ENCODE results near the gene ACSL5. TPM values are rescaled to one million over a fixed set of nuclear protein-coding genes. Genes with fewer than 3 reads are reported as not detected.

ACSL5 gene
- total RNA-seq, 1 experiment from 2014 or later, result not detected

DNA sequence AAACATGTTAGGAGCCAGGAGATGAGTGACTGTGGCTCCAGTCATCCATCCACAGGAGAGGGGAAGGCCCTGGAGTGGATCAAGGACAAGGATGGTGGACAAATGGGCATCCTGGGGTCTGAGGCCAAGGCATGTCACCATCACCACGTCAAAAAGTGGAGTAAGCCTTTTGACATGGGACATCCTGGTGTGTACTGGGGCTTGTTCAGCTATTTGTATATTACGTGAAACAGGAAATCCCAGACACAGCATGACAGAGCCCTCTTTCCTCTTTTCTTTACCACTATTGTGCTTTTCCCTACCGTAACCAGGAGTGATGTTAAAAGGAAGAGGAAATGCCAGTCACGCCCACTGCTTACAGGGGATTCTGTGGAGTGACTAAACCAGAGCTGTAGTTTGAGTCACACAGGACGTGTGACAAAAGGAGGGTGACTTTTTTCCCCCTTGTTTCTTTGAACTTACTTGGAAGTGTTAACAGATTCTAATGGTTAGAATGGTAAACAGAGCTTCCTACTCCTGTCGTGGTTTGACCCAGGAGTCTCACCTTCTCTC lies 15.4 kb downstream of the ACSL5 start:
- Histone ChIP-seq H3K27me3 (ENCODE audit: insufficient read depth, low read length) (no peaks in the 10 kb centered on the region), H2BK5ac (ENCODE audit: insufficient read length, low read length) (no peak overlapping the region), H2BK12ac (ENCODE audit: insufficient read length, low read depth, low read length) (no peak overlapping the region), H3K79me1 (ENCODE audit: insufficient read depth, low read depth, low read length, poor library complexity, severe bottlenecking) (no peaks in the 10 kb centered on the region), H2BK15ac (ENCODE audit: low read depth, low read length) (no peak overlapping the region), H3K9ac (ENCODE audit: extremely low read depth, insufficient read length, low read length) (no peak overlapping the region), H2AFZ (ENCODE audit: low read length) (no peak overlapping the region), H3K56ac (ENCODE audit: insufficient read length, low read depth, low read length) (no peak overlapping the region), H3K4me2 (ENCODE audit: insufficient read depth, insufficient read length, low read length) (no peak overlapping the region), H3K14ac (ENCODE audit: insufficient read depth, low read length) (no peak overlapping the region), H3K27ac (ENCODE audit: insufficient read length, low read depth, low read length) (no peak overlapping the region), H3K18ac (ENCODE audit: insufficient read length, low read depth, low read length) (no peak overlapping the region), H4K91ac (ENCODE audit: insufficient read length, low read depth, low read length) (no peak overlapping the region), H3K23me2 (ENCODE audit: insufficient read length, low read depth, low read length, poor library complexity, severe bottlenecking) (no peaks in the 10 kb centered on the region), H3K9me3 (ENCODE audit: control insufficient read depth, low read depth, low read length) (no peaks in the 10 kb centered on the region), H3K23ac (ENCODE audit: insufficient read length, low read depth, low read length) (no peak overlapping the region), H3K79me2 (ENCODE audit: insufficient read depth, low read length) (no peaks in the 10 kb centered on the region), H2AK5ac (ENCODE audit: insufficient read length, low read length) (no peak overlapping the region), H3K4ac (ENCODE audit: low read depth, low read length) (no peak overlapping the region), H3T11ph (ENCODE audit: low read length) (no peak overlapping the region), H4K8ac (replicated peaks; ENCODE audit: insufficient read length, low read depth, low read length) (no peak overlapping the region), H2BK120ac (ENCODE audit: low read depth, low read length, poor library complexity, severe bottlenecking) (no peak overlapping the region), H3K4me1 (ENCODE audit: insufficient read depth, low read length) (no peaks in the 10 kb centered on the region), H4K20me1 (ENCODE audit: control insufficient read depth, insufficient read depth, insufficient read length) (no peaks in the 10 kb centered on the region), H2BK20ac (ENCODE audit: low read depth, low read length, poor library complexity, severe bottlenecking) (no peak overlapping the region), H4K5ac (ENCODE audit: insufficient read length, low read depth, low read length) (no peak overlapping the region)
- TF ChIP-seq, protein P1, sequence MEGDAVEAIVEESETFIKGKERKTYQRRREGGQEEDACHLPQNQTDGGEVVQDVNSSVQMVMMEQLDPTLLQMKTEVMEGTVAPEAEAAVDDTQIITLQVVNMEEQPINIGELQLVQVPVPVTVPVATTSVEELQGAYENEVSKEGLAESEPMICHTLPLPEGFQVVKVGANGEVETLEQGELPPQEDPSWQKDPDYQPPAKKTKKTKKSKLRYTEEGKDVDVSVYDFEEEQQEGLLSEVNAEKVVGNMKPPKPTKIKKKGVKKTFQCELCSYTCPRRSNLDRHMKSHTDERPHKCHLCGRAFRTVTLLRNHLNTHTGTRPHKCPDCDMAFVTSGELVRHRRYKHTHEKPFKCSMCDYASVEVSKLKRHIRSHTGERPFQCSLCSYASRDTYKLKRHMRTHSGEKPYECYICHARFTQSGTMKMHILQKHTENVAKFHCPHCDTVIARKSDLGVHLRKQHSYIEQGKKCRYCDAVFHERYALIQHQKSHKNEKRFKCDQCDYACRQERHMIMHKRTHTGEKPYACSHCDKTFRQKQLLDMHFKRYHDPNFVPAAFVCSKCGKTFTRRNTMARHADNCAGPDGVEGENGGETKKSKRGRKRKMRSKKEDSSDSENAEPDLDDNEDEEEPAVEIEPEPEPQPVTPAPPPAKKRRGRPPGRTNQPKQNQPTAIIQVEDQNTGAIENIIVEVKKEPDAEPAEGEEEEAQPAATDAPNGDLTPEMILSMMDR (conservative IDR thresholded peaks at IDR 0.05), result no peak
- Mint-ChIP-seq H3K9me3 (no peaks in the 10 kb centered on the region), H3K36me3 (ENCODE audit: insufficient read depth in 1 of 3, low read depth in 3 of 3) (no peaks in the 10 kb centered on the region), H3K27me3 (ENCODE audit: low read depth) (no peaks in the 10 kb centered on the region; the same call in 1 of the 2 replicates), H3K4me3 (no peak overlapping the region), H3K4me1 (0 out of 4 replicates have a peak, but pooled peaks cover 0 to 2% of the 10 kb centered on the region in 2 experiments), H3K27ac (no peak overlapping the region)
- DNase-seq, result peak; percentile 30
- WGBS (ENCODE audit: extremely low coverage, insufficient read length, low lambda C conversion rate), result no CpG with 5 or more reads among the region's 6 CpGs

Data from H9 (cell line).